ENCODE measurements around the gene KLHL5.

Gene KLHL5

DNA sequence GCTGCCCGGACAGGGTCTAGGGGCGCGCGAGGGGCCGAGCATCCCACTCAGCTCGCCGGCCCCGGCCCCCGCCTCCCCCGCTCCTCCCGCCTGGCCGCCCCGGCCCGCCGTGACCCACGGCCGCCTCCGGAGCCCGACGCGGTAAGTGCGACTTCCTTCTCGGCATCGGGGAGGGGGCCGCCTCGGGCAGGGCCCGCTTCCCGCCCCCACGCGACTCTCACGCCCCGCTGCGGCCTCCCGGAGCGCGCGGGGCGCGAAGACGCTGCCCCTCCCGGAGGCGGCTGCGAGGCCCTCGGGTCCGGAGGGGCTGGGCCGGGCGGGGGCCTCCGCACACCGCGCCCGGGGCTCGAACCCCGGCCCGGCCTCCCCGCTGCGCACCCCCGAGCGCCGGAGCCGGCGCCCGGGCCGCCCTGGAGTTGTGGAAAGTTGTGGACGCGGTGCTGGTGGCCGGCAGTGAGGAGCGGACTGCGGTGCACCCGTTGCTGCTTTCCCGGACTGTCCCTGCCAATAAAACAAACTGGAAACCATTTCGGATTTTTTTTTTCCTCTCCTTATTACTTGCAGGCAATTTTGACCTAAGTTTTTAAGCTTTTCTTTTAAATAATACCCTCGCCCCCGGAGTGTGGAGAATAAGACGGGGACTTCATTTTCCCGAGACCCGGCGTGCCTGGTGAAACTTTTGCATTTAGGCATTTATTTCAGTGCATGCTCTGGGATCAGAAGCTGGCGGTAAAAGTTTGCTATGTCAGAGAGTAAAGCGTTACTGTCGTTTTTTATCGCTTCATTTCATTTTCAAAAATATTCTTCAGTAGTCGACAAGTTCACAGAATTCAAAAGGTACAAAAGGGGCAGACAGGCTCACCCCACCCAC lies 16.8 kb upstream of the KLHL5 start:
- DNase-seq = peak in 1 of 2 experiments; percentile 27

DNA sequence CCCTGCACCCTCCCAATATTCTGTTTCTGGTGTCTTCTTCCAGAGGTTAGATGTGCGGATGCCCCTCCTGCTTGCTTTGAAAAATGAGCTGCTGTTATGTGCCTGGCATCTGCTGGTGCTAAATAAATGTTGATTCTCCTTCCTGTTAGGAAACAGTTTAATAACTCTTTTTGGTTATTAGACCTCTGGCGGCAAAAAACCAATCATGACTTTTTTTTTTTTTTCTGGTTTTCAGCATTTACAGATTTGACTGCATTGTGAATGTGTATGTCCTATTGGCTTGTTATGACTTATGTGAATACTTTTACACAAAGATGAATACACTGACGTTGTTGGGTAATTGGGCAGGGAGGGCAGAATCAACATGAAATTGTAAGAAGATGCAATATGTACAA lies 16.2 kb upstream of the KLHL5 start:
- no peak for DNase-seq

DNA sequence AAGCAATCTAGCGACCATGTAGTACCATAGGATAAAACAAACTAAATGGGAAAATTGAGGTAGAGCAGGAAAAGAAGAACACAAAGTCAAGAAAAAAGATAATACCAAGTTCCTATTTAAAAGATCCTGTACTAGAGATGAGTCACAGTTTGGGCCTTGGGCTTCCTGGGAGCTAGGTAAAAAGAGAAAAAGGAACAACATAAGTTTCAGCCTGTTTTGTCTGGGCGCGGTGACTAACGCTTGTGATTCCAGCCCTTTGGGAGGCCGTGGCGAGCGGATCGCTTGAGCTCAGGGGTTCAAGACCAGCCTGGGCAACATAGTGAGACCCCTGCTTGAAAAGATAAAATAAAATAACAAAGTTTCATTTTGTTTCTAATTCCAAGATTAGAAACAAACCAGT lies 15.8 kb upstream of the KLHL5 start:
- DNase-seq = no peak

DNA sequence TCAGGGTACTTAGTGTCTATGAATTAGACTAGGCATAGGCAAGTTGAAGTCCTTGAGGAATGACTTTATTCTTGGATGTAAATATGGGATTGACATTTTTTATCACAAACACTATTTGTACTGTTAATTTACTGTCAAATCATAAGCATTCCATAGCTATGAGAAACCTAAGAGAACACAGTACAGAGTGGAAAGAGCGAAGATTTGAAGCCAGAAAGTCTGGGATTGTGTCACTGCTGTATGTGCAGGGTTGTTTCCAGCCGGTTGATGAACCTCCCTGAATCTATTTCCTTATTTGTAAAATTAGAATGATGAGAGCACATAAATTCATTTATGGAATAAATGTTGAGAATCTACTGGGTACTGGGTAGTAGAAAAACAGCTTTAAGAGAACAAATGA lies 14.4 kb upstream of the KLHL5 start:
- DNase-seq = no peak

DNA sequence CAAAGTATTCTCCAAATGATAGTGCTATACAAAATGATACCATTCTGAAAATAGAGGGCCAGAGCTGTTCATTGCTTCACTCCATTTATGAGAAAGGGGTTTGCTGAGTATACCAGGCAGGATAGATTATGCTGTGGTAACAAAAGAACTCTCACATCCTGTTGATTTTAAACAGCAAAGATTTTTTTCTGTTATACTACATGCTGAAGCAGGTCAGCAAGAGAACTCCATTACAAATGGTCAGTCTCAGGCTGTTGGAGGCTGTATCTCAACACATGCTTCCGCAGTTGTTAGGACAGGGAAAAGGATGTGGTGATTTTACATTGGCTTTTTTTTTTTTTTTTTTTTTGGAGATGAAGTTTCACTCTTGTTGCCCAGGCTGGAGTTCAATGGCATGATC lies 13.7 kb upstream of the KLHL5 start:
- DNase-seq = no peak

DNA sequence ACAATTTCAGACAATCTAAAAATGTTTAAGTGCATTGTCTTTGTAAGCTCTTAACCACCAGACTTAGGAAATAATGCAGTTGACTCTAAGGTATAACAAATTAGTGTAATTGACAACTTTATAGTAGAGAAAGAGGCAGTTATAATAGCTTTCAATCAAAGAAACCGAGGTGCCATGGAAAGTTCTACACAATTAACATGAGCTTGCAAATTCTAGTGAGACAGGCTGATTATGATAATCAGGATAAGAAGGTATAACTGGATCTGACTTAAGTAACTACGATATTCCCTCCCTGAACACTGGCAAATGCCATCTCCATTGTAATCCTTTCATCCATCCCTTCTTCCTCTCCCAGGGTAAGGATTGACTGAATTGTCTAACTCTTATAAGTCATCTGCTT lies 11.4 kb upstream of the KLHL5 start:
- DNase-seq = no peak

DNA sequence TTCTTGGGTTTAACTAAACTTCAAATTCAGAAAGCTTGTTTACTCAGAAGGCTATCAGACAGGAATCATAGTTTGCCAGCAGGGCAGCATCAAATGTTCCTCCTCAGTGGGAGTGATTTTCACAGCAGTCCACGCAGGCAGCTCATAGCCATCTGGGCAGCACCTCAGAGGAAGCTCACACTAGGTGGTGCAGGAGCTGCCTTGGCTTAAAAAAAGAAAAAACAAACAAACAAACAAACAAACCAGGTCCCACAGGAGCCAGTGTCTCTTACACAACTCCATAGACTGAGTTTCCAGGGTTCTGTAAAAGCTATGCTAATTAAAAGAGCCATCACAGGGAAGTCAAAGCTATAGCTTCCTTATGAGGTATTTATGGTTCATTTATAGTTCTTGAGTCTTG lies 10.5 kb upstream of the KLHL5 start:
- DNase-seq = no peak

DNA sequence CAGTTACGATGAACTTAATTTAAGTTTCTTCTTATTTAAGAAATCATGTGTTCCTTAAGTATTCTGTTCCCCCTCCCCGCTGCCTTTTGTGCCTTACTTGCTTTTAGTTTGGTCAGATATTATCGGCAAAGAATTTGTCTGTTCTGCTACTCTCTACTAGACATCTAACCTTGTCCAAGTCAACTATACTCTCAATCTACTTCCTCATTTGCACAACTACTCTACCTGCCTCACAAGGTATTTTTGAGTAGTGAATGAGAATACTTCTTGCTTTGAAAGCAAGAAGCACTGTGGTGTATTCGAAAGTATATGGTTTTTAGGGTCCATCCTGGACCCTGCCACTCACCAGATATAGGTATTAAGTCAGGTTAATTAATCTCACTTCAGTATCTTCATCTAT lies 8.0 kb upstream of the KLHL5 start:
- DNase-seq = no peak

DNA sequence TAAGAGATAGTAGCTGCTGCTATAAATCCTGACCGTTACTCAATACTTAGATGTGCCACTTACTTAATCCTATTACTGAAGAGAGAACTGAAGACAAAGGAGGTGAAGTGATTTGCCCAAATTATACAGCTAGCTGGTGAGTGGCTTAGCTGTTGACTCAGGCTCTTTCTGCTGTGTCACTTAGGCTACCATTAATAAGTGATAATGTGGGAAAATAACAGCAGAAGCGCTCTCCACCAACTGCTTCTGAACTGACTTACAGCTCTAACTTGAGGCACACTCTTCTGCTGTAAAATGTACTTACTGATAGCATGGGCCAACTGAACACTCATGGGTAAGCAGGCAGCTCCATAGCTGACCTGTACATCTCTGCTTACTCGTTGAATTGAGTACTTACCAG lies 7.5 kb upstream of the KLHL5 start:
- no peak for DNase-seq

DNA sequence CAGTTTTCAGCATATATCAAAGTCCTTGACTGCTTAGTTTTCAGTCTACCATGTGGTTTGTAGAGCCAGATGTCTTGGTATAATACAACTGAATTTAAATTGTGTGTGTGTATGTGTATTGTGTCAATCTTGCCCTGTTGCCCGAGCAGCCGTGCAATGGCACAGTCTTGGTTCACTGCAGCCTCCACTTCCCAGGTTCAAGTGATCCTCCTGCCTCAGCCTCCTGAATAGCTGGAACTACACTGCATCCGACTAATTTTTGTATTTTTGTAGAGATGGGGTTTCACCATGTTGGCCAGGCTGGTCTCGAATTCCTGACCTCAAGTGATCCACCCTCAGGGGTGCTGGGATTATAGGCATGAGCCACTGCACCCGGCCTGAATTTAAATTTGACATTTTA lies 6.0 kb upstream of the KLHL5 start:
- no peak for DNase-seq

DNA sequence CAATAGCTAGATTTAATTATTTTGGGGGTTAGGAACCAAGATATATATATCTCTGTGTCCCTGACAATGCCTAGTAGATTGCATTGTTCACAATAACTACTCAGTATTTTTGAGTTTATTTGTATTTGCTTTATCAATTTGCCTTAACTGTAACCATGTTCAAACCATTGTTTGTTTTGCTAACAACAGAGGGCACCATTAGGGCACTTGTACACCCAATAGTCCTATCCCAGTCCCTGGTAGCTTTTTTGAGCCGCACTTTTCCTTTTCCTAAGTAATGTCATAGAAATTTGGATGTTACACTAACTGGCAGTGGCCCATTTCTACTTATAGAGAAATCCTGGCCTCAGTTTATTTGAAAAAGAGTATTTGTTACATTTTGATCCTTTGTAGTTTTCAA lies 575 bp upstream of the KLHL5 start:
- DNase-seq = no peak

DNA sequence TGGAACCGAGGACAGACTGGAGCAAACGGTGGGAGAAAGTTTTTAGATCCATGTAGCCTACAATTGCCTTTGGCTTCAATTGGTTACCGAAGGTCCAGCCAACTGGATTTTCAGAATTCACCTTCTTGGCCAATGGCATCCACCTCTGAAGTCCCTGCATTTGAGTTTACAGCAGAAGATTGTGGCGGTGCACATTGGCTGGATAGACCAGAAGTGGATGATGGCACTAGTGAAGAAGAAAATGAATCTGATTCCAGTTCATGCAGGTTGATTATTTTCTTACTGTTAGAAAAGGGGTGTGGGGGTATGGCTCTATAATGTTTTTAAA lies 702 bp downstream of the KLHL5 start:
- DNase-seq = no peak

DNA sequence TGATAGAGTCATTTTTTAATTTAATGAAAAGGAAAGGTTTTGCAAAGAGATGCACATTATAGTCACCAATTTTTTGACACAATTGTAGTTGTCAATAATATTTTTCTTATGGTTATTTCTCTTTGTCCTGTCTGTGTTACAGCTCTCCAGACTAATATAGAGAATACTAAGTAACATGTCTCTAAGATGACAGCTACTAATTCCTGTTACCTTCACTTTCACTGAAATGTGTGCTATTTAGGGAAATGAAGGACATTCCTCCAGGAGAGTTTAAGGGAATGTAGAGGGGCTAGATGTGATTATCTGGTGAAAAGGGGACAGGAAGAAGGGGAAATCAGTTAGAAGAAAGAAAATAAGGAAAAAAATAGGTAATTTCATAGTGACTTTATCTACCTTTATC lies 1.4 kb downstream of the KLHL5 start:
- DNase-seq = no peak

DNA sequence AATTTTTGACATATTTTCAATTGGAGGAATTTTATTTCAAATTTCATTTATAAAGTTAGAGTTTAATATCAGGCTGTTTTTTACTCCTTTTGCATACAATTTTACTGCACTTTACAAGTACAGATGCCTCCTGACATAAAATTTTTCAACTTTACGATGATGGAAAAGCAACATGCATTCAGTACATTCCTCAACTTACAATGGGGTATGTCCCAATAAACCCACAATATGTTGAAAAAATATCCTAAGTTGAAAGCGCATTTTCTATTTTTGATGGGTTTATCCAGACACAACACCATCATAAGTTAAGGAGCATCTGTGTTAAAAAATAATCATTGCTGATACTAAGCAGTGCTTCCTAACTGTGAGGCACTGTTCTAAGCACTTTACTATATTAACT lies 4.3 kb downstream of the KLHL5 start:
- no peak for DNase-seq

DNA sequence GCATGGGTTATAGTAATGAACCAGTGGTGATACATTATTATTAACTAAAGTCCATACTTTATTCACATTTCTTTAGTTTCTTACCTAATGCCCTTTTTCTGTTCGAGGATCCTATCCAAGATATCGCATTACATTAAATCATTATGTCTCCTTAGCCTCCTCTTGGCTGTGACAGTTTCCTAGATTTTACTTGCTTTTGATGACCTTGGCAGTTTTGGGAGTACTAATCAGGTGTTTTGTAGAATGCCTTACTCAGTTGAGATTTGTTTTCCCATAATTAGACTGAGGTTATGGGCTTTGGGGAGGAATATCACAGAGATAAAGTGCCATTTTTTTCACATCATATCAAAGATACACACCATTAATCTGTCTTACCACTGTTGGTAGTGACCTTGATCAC lies 5.0 kb downstream of the KLHL5 start:
- no peak for DNase-seq

DNA sequence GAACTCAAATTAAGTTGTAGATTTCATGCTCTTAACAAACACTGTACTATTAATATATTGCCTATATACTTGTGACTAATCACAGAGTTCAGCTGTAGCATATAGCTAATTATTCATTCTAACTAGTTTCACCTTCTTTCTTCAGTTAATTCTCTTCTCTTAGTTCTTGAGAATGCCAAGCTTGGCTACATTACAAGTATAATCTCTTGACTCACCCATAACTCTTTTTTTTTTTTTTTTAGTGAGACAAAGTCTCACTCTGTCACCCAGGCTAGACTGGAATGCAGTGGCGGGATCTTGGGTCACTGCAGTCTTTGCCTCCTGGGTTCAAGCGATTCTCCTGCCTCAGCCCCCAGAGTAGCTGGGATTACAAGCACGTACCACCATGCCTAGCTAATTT lies 5.4 kb downstream of the KLHL5 start:
- no peak for DNase-seq

DNA sequence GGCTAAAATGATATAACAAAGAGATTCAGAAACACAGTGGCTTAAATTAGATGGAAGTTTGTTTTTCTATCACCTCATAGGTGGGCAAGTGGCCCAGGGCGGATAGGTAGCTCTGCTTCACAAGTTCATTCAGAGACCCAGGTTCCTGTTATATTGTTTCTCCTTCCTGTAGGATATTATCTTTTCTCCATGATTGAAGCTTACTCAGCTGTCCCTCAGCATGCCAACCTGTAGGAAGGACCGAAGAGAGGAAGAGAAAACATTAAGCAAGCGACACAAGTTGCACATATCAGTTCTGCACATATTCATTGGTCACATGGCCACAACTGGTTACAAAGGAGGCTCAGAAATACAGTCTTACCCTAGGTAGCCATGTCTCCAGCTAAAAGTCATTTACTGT lies 6.9 kb downstream of the KLHL5 start:
- no peak for DNase-seq

DNA sequence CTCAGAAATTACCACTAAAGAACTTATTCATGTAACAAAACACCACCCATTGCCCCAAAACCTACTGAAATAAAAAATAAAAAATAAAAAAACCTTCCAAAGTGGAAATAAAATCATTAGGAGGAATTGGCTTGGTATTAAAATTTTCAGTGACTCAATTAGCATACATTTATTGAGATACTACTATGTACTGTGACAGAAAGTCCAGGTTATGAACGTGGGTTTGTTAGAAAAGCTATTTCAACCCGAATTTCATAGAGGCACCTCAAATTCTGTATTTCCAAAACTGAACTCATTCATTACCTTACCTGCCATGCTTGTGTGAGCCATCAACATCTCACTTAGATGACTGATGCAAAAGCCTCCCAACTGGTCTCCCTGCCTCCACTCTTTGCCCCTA lies 16.8 kb downstream of the KLHL5 start:
- DNase-seq = no peak

DNA sequence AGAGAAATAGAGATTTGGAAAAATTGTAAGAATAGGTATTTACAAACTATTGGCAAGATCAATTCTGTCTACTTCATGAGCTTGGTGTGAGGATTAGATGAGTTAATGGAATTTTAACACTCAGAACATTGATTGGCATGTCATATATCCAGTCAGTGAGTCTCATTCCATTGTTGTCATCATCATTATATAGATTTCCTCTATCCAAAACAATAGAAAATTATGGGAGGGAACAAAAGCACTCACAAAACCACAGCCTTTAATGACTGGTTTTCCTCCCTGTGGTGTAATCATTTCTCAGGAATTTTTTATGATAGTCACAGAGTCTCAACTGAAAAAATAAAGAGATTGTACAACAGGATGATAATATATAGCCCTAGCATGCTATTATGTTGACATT lies 21.1 kb downstream of the KLHL5 start:
- DNase-seq = no peak

DNA sequence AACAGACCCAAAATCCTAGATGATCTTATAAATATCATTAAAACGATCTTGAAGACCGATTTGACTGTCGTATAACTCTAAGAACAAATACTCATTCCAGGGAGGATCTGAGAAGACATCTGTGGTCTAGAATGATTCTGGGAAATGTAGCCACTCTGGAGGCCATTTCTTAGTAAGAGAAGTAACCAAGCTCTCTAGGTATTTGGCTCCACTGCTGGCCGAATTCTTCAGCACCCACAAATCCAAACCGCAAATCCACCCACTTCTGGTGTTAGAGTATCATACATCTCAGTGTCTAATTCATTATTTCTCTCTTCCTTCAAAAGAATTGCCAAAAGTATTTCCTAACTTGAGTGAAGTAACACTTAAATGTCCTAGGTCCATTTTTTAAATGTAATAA lies 23.9 kb downstream of the KLHL5 start:
- no peak for DNase-seq

DNA sequence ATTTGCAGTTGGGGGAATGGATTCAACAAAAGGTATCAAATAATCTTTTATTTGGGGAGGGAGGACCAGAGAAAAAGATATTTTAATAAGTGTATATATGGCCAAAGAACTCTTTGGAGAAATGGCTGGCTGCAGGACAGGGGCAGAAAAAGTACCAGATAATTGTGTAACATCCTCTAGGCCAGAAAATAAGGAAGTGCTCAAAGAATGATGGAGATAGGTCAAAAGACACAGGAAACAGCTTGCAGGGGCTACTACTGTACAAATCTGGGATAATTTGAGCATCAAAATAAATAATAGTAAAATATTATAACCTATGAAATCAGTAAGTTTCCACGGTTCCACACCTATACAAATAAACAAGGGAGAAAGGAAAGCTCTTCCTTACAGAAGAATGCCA lies 34.8 kb downstream of the KLHL5 start:
- DNase-seq = no peak

DNA sequence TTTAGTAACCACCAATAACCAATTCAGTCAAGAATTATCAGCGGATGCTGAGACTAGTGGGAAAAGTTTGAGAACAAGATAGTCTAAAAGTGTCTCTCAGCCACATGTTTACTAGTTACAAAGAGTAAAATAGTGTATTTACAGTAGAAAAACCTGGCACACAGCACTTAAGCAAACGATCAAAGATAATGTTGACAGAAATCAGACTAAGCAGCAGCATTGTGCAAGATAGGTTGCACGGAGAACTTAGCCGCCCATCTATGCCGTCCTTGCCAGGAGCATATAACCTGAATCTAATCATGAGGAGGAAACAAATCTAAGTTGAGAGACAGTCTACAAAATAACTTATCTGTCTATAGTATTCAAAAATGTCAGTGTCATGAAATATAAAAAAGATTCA lies 35.3 kb downstream of the KLHL5 start:
- DNase-seq = no peak

DNA sequence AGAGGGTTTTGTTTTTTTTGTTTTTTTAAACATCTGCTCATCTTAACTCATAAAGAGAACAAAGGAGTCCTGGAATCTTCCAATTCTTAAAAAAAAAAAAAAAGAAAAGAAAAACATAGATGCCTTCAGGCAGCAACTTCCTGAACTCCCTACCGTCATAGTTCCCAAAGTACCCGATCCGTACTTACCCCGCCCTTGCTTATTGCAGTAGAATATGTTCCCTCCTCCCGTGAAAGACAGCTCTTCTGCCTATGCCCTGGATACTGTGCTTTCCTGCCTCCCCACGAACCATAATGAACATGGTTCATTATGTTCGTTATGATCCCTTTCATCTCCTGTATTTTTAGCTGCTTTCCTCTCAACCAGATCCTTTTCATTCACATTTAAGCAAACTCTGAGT lies 40.3 kb downstream of the KLHL5 start:
- DNase-seq = no peak

DNA sequence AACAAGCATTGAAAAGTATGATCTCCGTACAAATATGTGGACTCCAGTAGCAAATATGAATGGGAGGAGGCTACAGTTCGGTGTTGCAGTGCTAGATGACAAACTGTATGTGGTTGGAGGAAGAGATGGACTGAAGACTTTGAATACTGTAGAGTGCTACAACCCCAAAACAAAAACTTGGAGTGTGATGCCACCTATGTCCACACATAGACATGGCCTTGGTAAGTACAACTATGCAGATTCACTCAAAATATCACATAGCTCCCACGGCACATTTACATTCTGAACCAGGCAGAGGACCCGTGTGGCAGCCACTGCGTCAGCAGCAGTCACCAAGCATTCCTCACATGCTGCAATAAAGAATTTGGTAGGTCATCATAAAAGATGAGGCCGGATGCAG lies 41.3 kb downstream of the KLHL5 start:
- DNase-seq = no peak

DNA sequence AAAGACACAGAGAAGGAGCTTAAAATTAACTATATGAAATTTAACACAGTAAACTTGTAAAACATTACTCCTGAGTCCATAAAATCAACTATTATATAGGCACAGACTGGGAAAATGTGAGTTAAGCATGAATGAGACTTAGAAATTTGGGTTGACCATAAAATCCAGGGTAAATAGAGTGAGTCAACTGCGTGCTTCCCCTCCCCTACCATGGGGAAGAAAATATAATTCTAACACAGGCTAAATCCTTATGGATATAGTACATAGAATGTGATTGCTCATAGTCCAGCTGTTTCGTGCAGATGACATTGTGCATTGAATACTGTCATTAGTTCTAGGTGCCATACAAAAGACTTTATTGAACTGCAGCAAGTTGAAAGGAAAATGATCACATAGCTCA lies 42.2 kb downstream of the KLHL5 start:
- DNase-seq = no peak

DNA sequence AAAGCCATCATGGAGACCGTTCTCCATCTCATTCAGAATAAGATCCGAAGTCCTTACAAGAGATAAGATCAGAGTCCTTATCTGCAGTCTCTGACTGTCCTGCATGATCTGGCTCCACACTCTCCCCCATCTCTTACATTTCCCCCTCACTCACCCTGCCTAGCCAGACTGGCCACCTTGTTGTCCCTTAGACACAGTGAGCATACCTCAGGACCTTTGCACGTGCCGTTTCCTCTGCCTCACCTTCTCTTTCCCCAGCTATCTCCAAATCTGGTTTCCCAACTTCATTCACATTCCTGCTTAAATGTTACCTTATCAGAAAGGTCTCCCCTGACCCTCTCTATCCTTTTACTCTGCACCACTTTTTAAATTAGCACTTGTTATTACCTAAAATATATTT lies 44.0 kb downstream of the KLHL5 start:
- no peak for DNase-seq

All from NCI-H526 (cell line).